Omental fat pad (tissue), 4 donors: Measurements from ENCODE around the gene GIGYF2. TPM values are rescaled to one million over a fixed set of nuclear protein-coding genes. Genes with fewer than 3 reads are reported as not detected.

Source experiments
- ATAC-seq: fragments of 150-250 bp; one replicate; pipeline ENCODE4 v1.9.1; 2016; ENCODE audit warnings: mild to moderate bottlenecking, moderate library complexity; ENCODE audit not compliant: low FRiP score
- DNase-seq: peaks from one replicate; pipeline ENCODE4 v3.0.0-alpha.2; 2019; ENCODE audit warnings: low spot score
- CTCF ChIP-seq, 3 donors: fragments of 450-650 bp; IDR thresholded peaks; one replicate each; pipeline ENCODE4 v1.5.1; 2016 to 2017; ENCODE audit warnings: antibody characterized with exemption in 3 of 3, mild to moderate bottlenecking in 3 of 3, moderate library complexity in 2 of 3
- total RNA-seq, 4 donors: library from RNA; depleted of rRNA; stranded (reverse); fragments of >200 nt; gene quantifications; one replicate each; pipeline ENCODE4 v1.1.0, GENCODE V29; 2016

The GIGYF2 gene
- total RNA-seq, 4 donors from 2014 or later = 63.9 to 80.2 (median 72.2) TPM

DNA sequence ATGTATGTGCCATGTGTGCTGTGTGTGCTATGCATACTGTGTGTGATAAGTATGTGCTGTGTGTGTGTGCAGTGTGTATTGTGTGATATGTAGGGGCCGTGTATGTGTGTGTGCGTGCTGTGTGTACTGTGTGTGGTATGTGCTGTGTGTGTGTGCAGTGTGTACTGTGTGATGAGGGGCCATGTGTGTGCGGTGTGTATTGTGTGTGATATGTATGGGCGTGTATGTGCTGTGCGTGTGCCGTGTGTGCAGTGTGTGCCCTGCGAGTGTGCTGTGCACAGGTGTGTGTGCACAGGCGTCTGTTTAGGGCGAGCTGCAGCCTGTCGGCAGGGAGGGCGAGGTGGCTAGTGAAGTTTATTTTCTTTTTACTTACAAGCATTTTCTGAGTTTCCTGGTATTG lies 189.0 kb downstream of the GIGYF2 start:
- no peak for TF ChIP-seq CTCF (IDR thresholded peaks at IDR 0.05)
- DNase-seq (no peak), ATAC-seq (no peak)

GRCh38 chr2:232886632-232887031 lies 189.5 kb downstream of the GIGYF2 start:
- TF ChIP-seq CTCF (IDR thresholded peaks at IDR 0.05) = no peak
- no peak for ATAC-seq
- no peak for DNase-seq

- no peak for TF ChIP-seq CTCF (IDR thresholded peaks at IDR 0.05)
- no peak for ATAC-seq
- DNase-seq = no peak
Measured at GRCh38 chr2:232887171-232887850, 190.2 kb downstream of the GIGYF2 start.

GRCh38 chr2:232888099-232888836 lies 191.1 kb downstream of the GIGYF2 start:
- DNase-seq = no peak
- TF ChIP-seq CTCF (IDR thresholded peaks at IDR 0.05) = no peak
- ATAC-seq = no peak

DNA sequence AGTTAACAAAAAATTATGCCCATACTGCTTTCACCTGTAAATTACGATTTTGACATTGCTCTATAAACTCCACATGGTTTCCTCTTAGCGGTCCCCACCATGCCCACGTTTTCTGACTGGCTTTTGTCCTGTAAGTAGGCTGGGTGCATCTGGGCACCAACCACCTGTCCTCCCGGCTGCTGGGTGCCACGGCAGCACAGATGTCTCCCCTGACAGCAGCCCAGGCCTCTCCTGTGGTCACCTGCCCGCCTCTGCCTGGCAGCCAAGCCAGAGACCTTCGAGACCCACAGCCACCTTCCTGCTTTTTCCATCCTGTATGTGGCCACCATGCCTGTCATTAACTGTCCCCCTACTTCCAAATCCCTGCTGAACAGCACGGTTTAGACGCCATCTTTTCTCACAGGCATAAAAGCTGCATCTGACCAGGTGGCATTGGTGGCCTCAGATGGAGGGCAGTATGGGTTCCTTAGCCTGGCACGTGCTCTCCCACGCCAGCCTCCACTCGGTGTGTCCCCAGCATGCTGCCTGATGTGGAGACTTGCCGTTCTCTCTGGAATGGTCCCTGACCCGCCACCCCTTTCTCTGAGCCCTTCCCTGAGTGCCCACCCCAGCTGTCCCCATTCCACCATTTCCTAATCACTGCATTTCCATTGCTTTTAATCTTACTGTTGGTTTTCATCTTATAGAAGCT lies 191.9 kb downstream of the GIGYF2 start:
- DNase-seq = no peak
- TF ChIP-seq CTCF (IDR thresholded peaks at IDR 0.05) = no peak

DNA sequence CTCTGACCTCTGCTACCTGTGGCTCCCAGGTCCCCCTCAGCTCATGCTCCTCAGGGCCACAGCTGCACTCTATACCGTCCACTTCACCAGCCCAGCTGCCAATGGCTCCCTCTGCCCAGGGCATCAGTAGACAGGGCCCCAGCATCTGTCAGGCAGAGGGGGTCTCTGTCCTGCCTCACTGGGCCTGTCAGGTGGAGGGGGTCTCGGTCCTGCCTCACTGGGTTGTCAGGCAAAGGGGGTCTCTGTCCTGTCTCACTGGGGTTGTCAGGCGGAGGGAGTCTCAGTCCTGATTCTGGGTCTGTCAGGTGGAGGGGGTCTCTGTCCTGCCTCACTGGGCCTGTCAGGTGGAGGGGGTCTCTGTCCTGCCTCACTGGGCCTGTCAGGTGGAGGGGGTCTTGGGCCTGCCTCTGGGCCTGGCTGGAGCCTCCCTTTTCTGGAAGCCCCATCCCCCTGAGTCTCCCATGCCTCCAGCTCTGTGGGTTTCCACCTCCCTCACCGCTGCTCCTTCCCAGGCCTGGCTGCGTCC lies 192.8 kb downstream of the GIGYF2 start:
- no peak for TF ChIP-seq CTCF (IDR thresholded peaks at IDR 0.05)
- ATAC-seq = no peak
- DNase-seq = no peak

More for the DNA sequence above, 191.9 kb downstream of the GIGYF2 start:
- no peak for ATAC-seq
